NCI-H510A treated with DMSO at 0.1 percent for 48 hours (cell line): Measurements from ENCODE around the gene GMNC.
"Not testable (repeated sequence)": the region's sequence is repeated elsewhere in the genome, so short reads cannot be mapped to it uniquely, and the experiment has no call there.

Experiments used
- DNase-seq: peaks from one replicate; lab custom pipeline; 2025; lab: John Stamatoyannopoulos, UW

GMNC gene, protein sequence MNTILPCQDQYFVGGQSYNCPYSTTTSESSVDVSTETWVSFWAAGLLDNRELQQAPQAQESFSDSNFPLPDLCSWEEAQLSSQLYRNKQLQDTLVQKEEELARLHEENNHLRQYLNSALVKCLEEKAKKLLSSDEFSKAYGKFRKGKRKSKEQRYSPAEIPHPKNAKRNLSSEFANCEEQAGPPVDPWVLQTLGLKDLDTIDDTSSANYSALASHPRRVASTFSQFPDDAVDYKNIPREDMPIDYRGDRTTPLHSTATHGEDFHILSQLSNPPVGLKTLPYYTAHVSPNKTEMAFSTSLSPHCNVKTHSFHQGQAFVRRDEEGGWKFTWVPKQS

DNA sequence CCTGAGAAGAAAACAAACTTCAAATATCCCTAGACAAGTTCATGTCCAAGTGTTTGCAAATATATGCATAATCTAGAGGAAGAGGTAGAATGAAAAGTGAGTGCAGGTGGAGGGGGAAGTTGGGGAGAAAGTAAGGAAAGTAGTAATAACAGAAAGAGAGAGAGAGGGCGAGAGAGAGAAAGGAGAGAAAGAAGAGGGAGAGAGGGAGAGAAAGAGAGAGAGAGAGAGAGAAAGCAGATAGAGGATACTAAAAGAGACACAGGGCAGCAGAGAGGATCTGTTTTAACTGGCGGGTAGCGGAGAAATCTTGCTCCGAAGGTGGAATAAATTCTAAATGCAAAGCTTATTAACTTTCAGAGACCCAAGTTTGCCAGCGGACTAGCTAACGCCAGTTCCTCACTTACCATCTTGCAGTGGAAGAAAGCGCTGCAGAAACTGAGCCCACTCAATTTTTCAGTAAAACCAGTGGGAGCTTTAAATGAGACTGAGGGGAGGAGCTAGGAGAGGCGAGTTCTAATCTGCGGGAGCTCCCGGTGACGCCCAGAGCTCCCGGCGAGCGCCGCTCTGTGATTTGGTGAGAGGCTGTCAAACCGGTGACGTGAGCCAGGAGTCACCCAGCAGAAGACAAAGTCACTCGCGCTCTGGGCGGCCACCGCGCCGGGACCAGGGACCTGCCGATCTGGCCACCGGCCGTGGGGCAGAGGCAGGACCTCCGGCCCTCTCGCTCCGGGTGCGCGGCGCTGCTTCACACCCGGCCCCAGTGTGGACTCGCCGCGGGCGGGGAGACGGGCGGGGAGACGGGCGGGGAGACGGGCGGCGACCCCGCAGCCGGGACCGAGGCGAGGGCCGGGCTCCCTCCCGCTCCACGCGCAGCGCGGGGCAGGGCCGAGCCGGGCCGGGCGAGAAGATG is at the start of gene GMNC:
TSS of gene GMNC (minus strand) at position 486 of the 910 bp plus-strand sequence. CDS start at position 407, 79 bp downstream.
- DNase-seq, result peak; percentile 32

DNA sequence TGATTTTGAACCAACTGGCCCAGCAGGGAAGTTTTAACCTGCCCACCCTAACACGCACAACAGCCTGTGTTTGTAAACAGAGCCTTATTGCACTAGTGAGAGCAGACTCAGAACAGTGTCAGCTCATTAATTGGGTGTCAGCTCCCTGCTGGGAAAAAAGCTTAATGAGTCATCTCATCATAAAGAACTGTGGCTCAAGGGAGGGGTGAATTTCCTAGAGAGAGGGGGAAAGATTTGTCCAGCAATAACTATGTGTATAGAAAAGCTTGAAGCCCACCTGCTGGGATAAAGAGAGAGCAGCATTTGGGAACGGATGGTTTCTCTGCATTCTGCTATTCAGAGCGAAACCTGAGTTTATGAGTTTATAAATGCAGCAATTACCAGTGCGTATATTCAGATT is 48.9 kb upstream of the GMNC start:
- DNase-seq, result peak; percentile 53

DNA sequence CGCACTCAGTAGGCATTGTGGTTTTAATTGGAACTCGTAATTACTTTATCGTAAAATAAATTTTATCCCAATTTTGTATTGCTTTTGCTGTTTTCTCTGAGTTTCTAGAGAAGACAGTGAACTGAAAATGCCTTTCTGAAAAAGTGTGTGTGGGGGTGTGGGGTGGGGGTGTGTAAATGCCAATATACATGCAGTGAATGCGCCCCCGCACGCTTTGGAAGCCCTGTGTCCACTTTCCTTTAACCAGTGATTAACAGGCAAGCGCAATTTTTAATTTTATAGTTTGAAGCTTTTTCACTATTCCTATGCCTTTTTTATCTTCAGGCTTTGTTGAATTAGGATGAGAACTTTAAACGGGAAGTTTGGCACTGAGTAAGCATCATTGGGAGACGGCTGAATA is 47.4 kb upstream of the GMNC start:
- DNase-seq, result no peak

DNA sequence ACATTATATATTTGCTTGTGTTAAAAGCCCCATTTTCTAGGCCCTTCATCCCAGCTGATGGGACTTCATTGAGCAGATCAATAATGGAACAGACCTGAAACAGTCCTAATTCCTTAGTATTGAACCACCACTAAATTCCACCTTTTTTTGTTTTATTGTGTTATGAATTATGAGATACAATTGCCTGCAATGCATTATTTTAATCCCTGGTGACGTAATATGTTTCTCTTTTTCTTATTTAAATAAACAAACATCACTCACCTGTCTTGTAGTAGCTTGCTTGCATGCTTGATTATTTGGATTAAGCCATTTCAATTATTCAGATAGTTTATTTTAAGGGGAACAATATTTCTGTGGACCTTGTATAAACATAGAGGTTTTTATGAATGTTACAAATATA is 40.7 kb upstream of the GMNC start:
- DNase-seq, result no peak

DNA sequence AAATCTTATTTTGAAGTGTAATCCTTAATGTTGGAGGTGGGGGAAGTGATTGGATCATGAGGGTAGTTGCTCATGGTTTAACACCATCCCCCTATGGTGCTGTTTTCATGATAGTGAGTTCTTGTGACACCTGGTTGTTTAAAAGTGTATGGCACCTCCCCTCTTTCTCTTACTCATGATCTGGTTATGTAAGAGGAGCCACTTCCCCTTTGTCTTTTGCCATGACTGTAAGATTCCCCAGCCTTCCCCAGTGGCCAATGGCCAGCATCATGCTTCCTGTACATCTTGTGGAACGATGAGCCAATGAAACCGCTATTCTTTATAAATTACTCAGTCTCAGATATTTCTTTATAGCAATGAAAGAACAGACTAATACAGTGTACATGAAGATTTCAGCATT is 39.8 kb upstream of the GMNC start:
- no peak for DNase-seq

DNA sequence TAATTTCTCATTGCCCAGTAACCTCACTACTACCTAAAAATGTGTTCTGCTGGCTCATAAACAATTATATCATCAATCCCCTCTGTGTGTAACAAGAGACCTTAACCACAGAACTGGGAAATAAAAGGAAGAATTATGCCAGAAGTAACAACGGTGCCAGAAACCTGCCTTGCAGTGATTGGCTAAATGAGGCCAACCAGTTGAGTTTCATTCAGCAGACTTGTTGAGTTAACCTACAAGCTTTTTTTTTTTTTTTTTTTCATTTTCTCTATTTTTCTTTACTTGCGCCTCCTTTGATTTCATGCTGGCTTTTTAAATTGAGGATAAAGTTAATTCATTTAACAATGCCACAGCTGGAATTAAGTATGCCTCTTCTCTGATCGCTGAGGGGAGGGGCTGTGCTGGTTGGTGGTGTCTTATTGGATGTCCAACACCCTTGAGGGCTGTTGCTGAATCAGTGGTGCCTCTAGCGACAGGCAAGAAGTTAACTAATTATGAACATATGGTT is 30.0 kb upstream of the GMNC start:
- no peak for DNase-seq

DNA sequence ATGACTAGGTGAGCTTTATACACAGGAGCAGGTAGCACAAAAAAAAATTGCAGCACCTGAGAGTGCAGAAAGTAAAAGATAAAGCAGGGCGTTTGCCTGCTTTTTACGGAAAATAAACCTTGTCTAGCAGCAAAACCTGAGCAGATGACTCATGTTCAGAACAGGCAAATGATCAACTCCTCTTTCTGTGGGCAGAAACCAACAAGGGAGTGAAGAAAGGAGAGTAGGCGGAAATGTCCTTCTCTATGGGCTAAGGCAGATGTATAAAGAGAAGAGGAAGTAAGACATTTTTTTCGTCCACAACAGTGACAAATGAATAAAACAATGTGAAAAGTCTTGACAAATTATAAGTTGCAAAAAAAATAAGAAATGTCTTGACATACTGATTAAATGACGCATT is 24.5 kb upstream of the GMNC start:
- DNase-seq, result no peak

DNA sequence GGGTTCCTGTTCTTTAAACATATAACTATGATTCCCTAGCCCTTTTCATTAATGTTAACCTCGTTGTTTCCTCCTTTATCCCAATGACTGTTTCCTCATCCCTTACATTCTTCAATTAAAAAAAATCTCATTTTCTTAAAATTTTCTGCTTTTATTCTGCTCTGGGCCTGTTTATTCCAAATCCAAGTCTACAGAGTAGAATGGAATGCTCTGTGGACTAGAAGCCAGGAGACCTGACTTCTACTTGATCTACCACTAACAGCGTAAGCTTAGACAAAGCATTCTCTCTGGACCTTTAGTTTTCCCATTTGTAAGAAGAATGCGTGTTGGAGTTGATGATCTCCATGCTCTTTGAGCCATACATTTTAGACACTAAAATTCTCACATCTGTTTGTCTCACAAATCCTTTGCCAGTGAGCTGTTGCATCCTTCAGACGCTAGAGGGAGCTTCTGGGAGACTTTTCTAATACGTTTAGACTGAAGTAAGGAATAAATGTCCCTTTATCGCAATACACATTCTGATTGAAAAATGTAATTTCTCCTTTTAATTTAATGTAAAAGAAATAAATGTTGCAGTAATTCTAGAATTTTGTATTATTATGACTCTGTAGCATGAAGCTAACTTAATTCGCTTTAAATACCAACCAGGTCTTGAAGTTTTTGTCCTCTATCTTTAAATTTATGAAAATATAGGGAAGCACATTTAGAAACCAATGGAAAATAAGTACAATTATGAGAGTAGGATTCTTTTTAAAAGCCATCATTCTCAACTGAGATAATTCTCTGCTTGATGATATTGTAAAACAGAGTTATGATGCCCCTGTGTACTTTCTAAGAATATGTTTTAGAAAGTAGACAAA is 21.7 kb upstream of the GMNC start:
- DNase-seq, result peak; percentile 56

DNA sequence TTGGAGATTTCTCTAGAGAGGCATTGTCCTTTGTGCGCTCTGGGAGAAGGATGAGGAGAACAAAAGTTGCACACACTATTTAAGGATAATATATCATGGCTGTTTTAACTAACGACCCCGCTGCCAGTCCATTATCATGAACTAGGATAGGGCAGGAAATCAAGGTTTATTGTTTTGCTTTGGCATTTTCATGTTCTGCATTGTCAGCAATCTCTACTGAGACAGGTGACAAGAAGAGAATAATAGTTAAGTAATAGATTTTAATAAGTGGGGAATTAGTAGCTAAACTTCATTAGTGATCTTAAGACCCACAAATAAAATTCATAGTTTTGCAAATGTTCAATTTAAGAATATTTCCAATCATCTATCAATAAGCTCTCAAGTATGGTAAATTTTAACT is 20.6 kb upstream of the GMNC start:
- DNase-seq, result no peak

DNA sequence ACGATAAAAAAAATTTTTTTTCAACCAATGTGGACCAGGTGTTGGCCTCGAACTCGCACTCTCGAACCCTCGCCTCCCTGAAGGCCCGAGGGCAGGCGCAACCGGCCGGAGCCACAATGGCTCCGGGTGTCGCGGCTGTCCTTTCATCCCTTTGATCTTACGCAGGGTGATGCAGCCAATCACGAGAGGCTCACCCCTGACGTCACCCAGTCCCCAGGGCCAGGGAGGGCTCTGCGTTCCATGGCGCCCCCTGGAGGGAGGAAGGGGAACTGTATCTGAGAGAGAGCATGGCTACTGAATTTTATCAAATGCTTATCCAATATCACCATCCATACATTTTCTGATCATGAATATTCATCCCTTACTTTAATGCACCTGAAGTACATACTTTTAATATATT is 15.4 kb upstream of the GMNC start:
- no peak for DNase-seq

DNA sequence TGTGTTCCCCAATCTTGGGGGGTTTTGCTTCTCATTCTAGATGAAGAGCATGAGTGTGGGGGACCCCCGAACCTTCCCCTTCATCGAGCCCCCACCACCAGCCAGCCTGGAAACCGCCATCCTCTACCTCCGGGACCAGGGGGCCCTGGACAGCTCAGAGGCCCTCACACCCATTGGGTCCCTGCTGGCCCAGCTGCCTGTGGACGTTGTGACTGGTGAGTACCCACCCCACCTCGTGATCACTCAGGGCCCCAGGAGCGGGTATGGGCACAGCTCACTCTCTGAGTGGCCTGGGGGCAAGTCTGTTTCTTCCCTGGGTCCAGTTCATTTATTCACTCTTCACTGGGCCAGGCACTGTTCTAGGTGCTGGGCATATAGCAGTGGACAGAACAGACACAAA is 13.9 kb upstream of the GMNC start:
- DNase-seq, result not testable (repeated sequence)

DNA sequence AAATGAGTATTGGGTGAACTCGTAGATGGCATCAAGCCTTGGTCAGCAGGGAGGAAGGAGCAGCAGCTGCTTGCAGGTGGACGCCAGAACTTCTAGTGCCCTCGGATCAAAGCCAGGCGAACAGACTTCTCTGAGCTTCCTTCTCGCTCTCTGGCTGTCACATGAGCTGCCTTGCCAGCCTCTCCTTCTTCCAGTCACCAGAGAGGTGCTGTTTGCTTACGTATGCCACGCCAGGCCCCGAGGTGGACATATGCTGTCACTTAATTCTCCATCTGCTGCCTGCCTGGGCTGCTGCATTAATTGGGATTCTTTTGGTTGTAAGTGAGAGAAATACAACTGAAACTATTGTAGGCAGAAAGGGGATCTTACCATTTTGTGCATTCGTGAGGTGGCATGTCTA is 12.6 kb upstream of the GMNC start:
- DNase-seq, result not testable (repeated sequence)

DNA sequence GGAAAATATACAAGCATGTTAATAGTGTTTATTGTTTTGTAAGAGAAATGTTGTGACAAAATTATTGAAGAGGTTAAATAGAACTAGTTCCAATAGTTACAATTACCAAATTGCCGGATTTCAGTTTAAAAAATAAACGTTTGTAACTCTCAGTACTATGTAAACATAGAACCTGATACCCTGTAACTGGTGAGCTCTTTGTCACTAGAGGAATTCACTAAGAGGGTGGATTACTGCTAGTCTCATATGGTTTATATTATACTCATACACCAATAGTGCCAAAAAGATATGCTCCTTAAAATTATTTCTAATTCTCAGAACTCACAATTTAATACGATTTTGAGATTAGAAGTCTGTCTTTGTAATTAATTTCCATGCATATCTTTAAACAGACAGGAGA is 7.6 kb upstream of the GMNC start:
- DNase-seq, result no peak

DNA sequence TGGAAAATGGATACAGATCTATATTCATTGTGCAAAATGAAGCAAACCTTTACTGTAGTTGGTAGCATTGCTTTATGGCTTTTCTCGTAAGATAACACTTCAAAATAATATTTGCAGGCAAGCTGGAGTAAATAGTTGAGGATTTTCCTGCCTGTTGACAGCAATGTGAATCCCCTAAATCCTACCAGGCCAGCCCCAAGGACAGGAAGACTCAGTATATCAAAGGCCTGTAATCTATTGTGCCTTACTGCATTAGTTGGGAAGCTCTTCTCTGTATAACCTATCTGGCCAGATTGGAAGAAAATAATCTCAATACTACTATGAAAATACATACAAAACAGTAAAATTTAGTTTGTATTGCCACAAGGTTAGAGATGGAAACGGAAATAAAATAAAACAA is 4.6 kb upstream of the GMNC start:
- DNase-seq, result no peak

DNA sequence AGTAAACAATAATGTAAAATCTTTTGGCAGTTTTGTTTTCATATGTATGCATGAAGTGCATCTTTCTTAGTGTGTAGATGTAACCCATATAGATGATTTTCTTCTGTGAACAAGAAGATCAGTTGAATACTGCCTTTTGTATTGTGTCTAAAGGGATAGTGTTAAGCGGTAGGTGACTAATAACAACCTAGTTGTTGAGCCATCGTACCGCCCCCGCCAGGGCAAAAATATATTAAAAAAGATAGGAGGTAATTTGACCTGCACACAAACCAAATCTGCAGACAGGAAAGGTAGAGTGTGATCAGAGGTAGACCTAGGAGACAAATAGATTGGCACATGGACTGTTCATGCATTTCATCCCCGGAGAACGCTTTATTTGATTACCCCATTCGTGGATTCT is 3.3 kb upstream of the GMNC start:
- no peak for DNase-seq

DNA sequence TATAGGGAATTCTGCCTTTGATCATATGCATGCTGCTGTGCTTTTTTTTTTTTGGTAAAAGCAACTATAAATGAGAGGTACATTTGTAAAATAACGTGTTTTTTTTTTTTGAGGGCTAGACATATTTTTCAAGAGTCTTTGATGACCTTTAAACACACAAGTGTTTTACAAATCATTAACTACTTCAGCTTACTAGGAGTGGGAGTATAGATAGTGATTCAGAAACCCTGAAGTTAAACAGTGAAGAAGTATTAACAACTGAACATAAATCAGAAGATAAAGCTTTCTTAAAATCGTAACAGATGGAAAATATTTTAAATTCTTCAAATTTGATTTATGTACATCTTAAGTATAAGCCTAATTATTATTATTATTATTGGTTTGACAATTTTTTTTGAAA is 2.9 kb upstream of the GMNC start:
- no peak for DNase-seq

DNA sequence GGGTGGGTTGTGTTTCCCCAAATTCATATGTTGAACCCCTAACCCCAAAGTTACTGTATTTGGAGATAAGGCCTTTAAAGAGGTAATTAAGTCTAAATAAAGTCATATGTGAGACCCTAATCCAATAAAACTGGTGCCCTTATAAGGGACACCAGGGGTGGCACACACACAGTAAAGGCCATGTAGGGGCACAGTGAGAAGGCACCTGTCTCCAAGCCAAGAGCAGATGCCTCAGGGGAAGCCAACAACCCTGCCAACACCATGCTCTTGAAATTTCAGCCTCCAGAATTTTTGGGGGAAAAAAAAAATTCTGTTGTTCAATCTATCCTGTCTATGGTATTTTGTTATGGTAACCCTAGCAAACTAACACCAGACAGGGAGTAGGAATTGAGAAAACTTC is 1.5 kb upstream of the GMNC start:
- no peak for DNase-seq

DNA sequence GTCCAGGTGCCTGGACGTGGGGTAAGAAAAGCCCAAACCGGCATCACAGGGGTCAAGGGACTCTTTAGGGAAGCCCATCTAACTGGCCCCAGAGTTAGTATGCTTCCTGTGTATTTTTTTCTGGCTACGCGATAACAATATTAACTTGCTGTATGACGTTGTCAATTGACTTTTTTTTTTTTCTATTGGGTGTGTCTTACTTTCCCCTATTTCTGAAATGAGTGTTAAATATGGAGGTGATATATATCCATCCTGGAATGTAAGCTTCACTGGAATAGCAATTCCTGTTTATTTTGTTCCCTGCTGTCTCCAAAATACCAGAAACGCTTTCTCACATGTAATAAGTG is 598 bp upstream of the GMNC start:
- DNase-seq, result peak; percentile 6

DNA sequence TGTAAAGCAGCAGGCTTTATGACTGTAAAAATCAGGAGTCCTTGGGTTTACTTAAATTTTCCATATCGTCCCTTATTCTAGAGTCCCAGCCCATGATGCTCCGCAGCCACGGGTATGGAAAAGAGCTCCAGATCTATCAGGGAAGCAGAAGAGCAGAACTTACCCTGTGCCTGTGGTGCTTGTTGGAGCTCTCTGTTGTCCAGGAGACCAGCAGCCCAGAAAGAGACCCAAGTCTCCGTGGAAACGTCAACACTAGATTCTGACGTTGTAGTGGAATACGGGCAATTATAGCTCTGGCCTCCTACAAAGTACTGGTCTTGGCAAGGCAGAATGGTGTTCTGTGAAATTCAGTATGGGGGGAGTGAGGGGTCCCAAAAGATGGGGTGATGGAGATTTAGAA is 2.0 kb downstream of the GMNC start:
- DNase-seq, result no peak

DNA sequence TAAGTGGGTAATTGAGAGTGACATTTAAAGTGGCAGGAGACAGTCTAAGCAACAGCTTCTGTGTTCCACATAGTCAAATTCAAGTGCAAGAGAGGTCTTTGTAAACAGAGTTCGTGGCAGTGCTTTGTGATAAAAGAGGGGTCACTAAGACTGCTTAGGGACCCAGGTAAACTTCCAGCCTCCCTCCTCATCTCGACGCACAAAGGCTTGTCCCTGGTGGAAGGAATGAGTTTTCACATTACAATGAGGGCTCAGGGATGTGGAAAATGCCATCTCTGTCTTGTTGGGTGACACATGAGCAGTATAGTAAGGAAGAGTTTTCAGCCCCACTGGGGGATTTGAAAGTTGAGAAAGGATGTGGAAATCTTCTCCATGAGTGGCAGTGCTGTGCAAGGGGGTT is 7.3 kb downstream of the GMNC start:
- no peak for DNase-seq

DNA sequence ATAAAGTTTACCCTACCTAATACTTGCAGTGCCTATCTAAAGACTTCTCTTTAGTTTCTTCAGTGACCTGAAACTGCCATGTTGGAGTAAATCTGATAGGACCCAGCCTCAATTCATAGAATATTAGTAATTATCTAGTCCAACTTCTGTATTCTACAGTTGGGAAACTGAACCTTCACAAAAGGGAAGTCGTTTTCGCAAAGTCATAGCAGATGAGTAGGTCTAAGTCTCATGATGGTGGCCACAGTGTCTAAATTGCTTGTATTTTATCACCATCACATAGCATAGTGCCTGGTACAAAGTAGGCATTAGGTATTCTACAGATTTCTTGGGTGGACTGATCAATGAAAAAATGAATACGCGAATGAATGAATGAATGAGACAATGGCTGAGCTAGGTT is 8.4 kb downstream of the GMNC start:
- no peak for DNase-seq

DNA sequence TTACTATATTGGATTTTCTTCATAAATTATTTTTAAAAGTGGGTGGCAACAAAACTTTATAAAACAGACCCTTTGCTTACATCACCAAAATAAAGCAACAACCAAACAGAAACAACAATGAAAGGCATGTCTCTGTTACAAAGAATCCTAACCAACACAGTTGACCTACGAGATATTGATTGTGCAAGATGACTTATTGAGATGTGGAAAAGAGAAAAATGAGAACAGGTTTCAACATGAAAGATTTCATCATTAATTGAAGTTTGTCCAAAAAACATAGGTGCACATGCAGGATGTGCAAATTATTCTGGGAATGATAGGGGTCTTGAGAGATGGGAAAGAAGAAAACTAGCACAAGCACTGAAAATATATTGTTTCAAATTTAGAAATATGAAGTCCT is 9.0 kb downstream of the GMNC start:
- DNase-seq, result no peak
